DND-41 (cell line): ENCODE results near the gene ISG20L2.

Experiments
- ATAC-seq: fragments of 200-7000 bp; cut with Tn5 transposase; 3 replicates; pipeline ENCODE4 v1.9.1; 2021; ENCODE audit warnings: low read depth; ENCODE audit not compliant: insufficient read depth
- DNase-seq: peaks from one replicate; pipeline ENCODE4 v3.0.0-alpha.2; 2020
- H2AFZ ChIP-seq: 2 replicates; pipeline ENCODE4 v1.6.0; 2012; ENCODE audit warnings: low read depth, low read length
- H3K27ac ChIP-seq: 2 replicates; pipeline ENCODE4 v1.5.1; 2012; ENCODE audit warnings: low read length, inconsistent platforms
- H3K27me3 ChIP-seq: fragments of 200-600 bp; sonication (generic); 2 replicates; pipeline ENCODE4 v1.6.0; 2012; ENCODE audit warnings: low read length, mild to moderate bottlenecking, inconsistent platforms; ENCODE audit not compliant: insufficient read depth, poor library complexity
- H3K36me3 ChIP-seq: 2 replicates; pipeline ENCODE4 v1.5.1; 2012; ENCODE audit warnings: low read length, inconsistent platforms; ENCODE audit not compliant: insufficient read depth
- H3K4me1 ChIP-seq: 2 replicates; pipeline ENCODE4 v1.5.1; 2012; ENCODE audit warnings: mild to moderate bottlenecking, low read length; ENCODE audit not compliant: insufficient read depth
- H3K4me2 ChIP-seq: 2 replicates; pipeline ENCODE4 v1.6.0; 2012; ENCODE audit warnings: mild to moderate bottlenecking, moderate library complexity, low read length, inconsistent platforms; ENCODE audit not compliant: insufficient read depth
- H3K4me3 ChIP-seq, 2 experiments: fragments of 200-600 bp in 1 of 2; shearing (Covaris generic) in 1 of 2; 2 replicates each; pipeline ENCODE4 v1.5.1; 2012 to 2016; ENCODE audit warnings: inconsistent platforms in 2 of 2, low read length in 2 of 2, mild to moderate bottlenecking in 2 of 2, low read depth in 1 of 2, moderate library complexity in 1 of 2
- H3K79me2 ChIP-seq: 2 replicates; pipeline ENCODE4 v1.6.0; 2012; ENCODE audit warnings: low read length, inconsistent platforms; ENCODE audit not compliant: insufficient read depth
- H3K9ac ChIP-seq: 2 replicates; pipeline ENCODE4 v1.6.0; 2012; ENCODE audit warnings: low read depth, mild to moderate bottlenecking, inconsistent platforms, low read length, moderate library complexity
- H3K9me3 ChIP-seq: 2 replicates; pipeline ENCODE4 v1.5.1; 2012; ENCODE audit warnings: low read length, moderate library complexity, mild to moderate bottlenecking, inconsistent platforms; ENCODE audit not compliant: insufficient read depth, severe bottlenecking
- H4K20me1 ChIP-seq: 2 replicates; pipeline ENCODE4 v1.6.0; 2012; ENCODE audit warnings: low read length; ENCODE audit not compliant: insufficient read depth
- CTCF ChIP-seq: IDR thresholded peaks from 2 replicates; pipeline ENCODE4 v1.5.1; 2012; ENCODE audit warnings: borderline replicate concordance, low read length, moderate library complexity, mild to moderate bottlenecking; ENCODE audit not compliant: poor library complexity, severe bottlenecking; ENCODE audit errors: extremely low read depth
- EZH2 ChIP-seq: IDR thresholded peaks from 3 replicates; pipeline ENCODE4 v1.6.1; 2012; ENCODE audit warnings: borderline replicate concordance, low read depth, mild to moderate bottlenecking, moderate library complexity, low read length, inconsistent platforms; ENCODE audit not compliant: severe bottlenecking

The ISG20L2 gene

DNA sequence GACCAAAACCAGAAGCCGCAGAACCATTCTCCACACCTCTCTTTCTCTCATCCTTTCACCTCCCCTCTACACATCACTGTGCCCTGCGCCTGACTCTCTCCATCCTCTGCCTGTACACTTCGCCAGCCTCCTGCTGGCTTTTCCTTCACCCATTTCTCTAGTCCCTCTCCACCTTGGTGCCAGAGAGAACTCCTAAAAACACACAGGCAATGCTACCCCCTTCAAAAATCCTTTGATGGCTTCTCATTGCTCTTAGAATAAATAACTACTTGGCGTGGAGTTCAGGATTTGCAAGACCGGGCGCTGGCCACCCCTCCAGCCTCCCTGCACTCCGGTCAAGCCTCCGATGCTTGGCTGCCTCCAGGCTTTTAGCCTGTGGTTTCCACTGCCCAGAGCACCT, 31.8 kb downstream of the ISG20L2 start:
- peaks cover 8% of the 10 kb centered on the region for H4K20me1 ChIP-seq
- H3K27ac ChIP-seq: no peak overlapping the region
- no peak overlapping the region for H3K9ac ChIP-seq
- no peak overlapping the region for H3K4me2 ChIP-seq
- H3K36me3 ChIP-seq: no peaks in the 10 kb centered on the region
- H3K4me3 ChIP-seq: no peak overlapping the region
- TF ChIP-seq EZH2 (no peak), CTCF (no peak)
- no peak overlapping the region for H2AFZ ChIP-seq
- no peak for ATAC-seq
- H3K4me1 ChIP-seq: peaks cover 5% of the 10 kb centered on the region
- no peak for DNase-seq
- no peaks in the 10 kb centered on the region for H3K79me2 ChIP-seq
- no peaks in the 10 kb centered on the region for H3K9me3 ChIP-seq
- H3K27me3 ChIP-seq: peaks cover 31% of the 10 kb centered on the region

DNA sequence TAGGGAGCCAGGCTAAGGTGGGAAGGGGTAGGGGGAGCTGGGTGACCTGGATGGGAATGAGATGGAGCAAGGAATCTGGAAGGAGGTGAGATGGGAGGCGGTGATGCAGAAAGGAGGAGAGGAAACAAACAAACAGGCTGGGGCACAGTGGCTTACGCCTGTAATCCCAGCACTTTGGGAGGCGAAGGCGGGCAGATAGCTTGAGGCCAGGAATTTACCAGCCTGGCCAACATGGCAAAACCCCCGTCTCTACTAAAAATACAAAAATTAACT, 33.9 kb downstream of the ISG20L2 start:
- Histone ChIP-seq H3K27me3 (peaks cover 50% of the 10 kb centered on the region), H3K36me3 (no peaks in the 10 kb centered on the region), H4K20me1 (peaks cover 19% of the 10 kb centered on the region), H3K9me3 (no peaks in the 10 kb centered on the region), H3K4me2 (no peak overlapping the region), H3K27ac (no peak overlapping the region), H3K4me1 (peaks cover 7% of the 10 kb centered on the region), H2AFZ (no peak overlapping the region), H3K9ac (no peak overlapping the region), H3K79me2 (no peaks in the 10 kb centered on the region), H3K4me3 (no peak overlapping the region)
- TF ChIP-seq CTCF (no peak), EZH2 (no peak)
- ATAC-seq (no peak), DNase-seq (no peak)

DNA sequence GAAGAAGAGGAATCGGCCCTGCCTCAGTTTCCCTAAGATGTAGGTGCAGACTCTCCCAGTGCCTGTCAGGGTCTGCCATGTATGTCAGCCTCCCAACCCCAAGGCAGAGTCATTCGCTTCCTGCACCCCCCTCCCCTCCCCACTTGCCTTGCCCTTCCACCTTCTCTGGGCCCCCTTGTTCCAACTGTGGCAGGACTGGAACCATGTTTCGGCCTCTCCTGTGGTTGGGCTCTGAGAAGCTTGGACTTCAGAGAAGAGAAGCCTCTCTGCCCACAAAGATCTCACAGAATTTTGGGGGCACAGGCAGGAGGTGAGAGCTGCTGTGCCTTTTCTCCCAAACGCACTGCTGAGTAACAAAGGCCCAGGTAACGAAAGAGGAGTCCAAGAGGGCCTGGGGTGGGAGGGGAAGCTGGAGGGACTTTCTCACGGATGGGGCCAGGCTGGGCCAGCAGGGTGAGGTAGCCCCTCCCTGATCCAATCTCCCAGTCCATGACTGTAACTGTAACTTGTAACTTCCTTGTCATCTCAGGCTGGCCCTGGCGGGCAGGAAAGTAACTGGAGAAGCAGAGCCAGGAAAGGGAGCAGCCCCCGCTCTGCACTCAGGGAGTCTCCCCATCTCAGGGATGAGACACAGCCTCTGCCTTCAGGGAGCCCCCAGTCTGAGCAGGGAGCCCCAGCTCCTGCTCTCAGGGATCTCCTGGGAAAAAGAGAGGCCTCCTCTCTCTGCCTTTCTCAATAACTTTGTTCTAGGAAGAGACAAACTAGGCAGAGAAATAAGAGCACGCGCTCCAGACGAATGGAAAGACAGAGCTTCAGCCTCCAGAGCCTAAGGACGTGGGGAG, 34.5 kb downstream of the ISG20L2 start:
- no peaks in the 10 kb centered on the region for H3K9me3 ChIP-seq
- H3K27ac ChIP-seq: no peak overlapping the region
- H3K4me3 ChIP-seq: no peak overlapping the region
- no peaks in the 10 kb centered on the region for H3K36me3 ChIP-seq
- peaks cover 48% of the 10 kb centered on the region for H3K27me3 ChIP-seq
- ATAC-seq (no peak), DNase-seq (no peak)
- peaks cover 12% of the 10 kb centered on the region for H3K4me1 ChIP-seq
- H4K20me1 ChIP-seq: peaks cover 19% of the 10 kb centered on the region
- H3K4me2 ChIP-seq: no peak overlapping the region
- H3K9ac ChIP-seq: no peak overlapping the region
- H3K79me2 ChIP-seq: no peaks in the 10 kb centered on the region
- TF ChIP-seq CTCF (no peak), EZH2 (no peak)
- H2AFZ ChIP-seq: no peak overlapping the region
